ENCODE results near the gene BFAR.
"Not testable (repeated sequence)": the region's sequence is repeated elsewhere in the genome, so short reads cannot be mapped to it uniquely, and the experiment has no call there.

- not testable (repeated sequence) for TF ChIP-seq CTCF (optimal IDR thresholded peaks at IDR 0.05 in 1 of 3, IDR thresholded peaks at IDR 0.05 in 1 of 3, conservative IDR thresholded peaks at IDR 0.05 in 1 of 3; ENCODE audit: extremely low read depth in 1 of 3, insufficient read depth in 2 of 3, low read length in 3 of 3); EZH2 (IDR thresholded peaks at IDR 0.05; ENCODE audit: low read length)
These were observed 53.4 kb downstream of the BFAR start for GRCh38 chr16:14685870-14686793.
